Activated naive CD4-positive, alpha-beta T cell treated with anti-CD3 and anti-CD28 coated beads, Interleukin-2, amount 10 ng/mL, durations not matched to agents 7 days and 5 days (primary cell): ENCODE results near the gene ZNF430.
A peak's percentile ranks its signal among the peaks of the same experiment; 100 is the strongest.
"Not testable (repeated sequence)": the region's sequence is repeated elsewhere in the genome, so short reads cannot be mapped to it uniquely, and the experiment has no call there.

Experiments
- CTCF ChIA-PET: fragments of 350-600 bp; sonication (Branson Sonifier 250); formaldehyde crosslinking; loops from one replicate; lab custom pipeline; 2021; ENCODE audit warnings: antibody characterized with exemption; lab: Charles Lee
- DNase-seq: peaks from one replicate; pipeline ENCODE4 v3.0.0-alpha.2; 2020
- H3K27ac Mint-ChIP-seq: one replicate; pipeline ENCODE4 v1.8.0; 2021; ENCODE audit warnings: mild to moderate bottlenecking, moderate library complexity, mixed read lengths
- H3K27me3 Mint-ChIP-seq: one replicate; pipeline ENCODE4 v1.8.0; 2021; ENCODE audit warnings: mild to moderate bottlenecking, mixed read lengths
- H3K36me3 Mint-ChIP-seq: one replicate; pipeline ENCODE4 v1.8.0; 2021; ENCODE audit warnings: mixed read lengths
- H3K4me1 Mint-ChIP-seq: one replicate; pipeline ENCODE4 v1.8.0; 2021; ENCODE audit warnings: mixed read lengths
- H3K4me3 Mint-ChIP-seq: one replicate; pipeline ENCODE4 v1.8.0; 2021; ENCODE audit warnings: mild to moderate bottlenecking, moderate library complexity, mixed read lengths
- H3K9me3 Mint-ChIP-seq: one replicate; pipeline ENCODE4 v1.8.0; 2021; ENCODE audit warnings: mixed read lengths

The ZNF430 gene

DNA sequence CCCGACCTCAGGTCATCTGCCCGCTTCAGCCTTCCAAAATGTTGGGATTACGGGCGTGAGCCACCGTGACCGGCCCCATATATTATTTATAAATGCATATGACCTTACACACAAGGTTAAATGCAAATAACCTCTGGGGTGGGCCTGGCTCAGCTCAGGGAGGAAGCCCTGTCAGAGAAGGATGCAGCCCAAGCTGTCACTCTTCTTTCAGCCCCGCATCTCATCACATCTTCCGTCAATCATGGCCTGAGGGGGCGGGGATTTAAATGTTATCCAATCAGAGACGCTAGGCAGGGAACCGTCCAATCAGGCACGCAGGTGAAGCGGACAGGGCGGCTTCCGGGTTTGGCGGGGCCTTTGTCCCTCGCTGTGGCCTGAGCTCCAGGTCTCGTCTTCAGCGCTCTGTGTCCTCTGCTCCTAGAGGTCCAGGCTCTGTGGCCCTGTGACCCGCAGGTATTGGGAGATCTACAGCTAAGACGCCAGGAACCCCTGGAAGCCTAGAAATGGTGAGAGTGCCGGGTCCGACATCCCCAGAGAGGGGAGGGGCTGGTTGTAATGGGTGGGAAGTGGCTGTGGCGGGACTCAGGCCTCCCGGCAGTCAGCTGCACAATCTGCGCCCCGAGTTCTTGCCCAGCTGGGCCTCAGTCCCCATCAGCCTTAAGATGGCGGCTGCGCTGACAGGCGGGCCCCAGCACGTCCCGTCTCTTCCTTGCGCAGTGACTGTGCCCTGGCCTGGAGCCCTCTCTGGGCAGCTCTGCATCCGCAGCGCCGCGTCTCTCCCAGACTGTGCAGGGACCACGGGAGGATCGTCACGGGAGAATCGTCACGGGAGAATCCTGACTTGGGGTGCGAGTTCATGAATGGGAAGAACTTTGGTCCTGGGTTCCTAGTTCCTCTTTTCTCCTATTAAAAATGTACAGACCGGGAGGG is at the start of gene ZNF430:
Gene ZNF430, plus strand, starts transcription at position 360 of the 930 bp plus-strand sequence. Its CDS starts 144 bp downstream, at position 504.
- peaks cover 44% of the 10 kb centered on the region for H3K36me3 Mint-ChIP-seq
- H3K9me3 Mint-ChIP-seq = peaks cover 4% of the 10 kb centered on the region
- H3K4me1 Mint-ChIP-seq = peaks cover 41% of the 10 kb centered on the region
- H3K27me3 Mint-ChIP-seq = no peaks in the 10 kb centered on the region
- peak; percentile 97 for DNase-seq
- peak within 1 kb of the TSS; percentile 100 for H3K27ac Mint-ChIP-seq
- peak within 1 kb of the TSS; percentile 91 for H3K4me3 Mint-ChIP-seq
- CTCF ChIA-PET = interaction anchor here (0.6 kb wide), 1 partner anchor 142 kb away, joined by 3 read pairs; no protein-coding TSS in a partner anchor

DNA sequence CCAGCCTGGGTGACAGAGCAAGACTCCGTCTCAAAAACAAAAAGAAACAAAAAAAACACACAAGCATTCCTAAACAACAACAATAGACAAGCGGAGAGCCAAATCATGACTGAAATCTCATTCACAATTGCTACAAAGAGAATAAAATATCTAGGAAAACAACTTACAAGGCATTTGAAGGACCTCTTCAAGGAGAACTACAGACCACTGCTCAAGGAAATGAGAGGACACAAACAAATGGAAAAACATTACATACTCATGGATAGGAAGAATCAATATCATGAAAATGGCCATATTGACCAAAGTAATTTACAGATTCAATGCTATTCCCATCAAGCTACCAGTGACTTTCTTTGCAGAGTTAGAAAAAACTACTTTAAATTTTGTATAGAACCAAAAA is 27.7 kb upstream of the ZNF430 start:
- CTCF ChIA-PET, H3K4me3 Mint-ChIP-seq, H3K4me1 Mint-ChIP-seq, H3K36me3 Mint-ChIP-seq, DNase-seq, H3K27ac Mint-ChIP-seq, H3K27me3 Mint-ChIP-seq: not testable (repeated sequence)
- peaks cover 30% of the 10 kb centered on the region for H3K9me3 Mint-ChIP-seq

DNA sequence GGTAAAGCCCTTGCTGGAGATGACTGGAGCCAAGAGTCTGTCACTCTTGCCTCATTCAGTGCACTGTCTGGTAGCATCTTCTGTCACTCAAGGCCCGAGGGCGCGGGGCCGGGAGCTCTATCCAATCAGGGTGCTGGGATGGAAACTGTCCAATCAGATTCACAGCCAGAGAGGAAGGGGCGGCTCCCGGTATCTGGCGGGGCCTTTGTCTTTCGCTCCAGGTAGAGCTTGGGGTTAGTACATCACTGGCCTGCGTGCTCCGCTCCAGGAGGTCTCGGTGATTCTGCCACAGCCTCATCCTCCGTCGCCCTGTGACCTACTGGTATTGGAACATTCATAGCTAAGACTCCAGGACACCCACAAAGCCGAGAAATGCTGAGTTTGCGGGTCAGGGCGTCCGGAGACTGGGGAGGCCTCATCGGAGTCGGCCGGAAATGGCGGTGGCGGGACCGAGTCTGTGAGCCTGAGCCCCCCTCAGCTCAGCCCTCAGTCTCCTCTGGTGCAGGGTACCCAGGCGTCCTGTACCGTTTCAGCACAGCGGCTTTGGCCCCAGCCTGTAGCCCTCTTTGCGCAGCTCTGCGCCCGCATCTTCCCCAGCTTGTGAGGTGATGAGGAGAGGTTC is 20.6 kb upstream of the ZNF430 start:
- Mint-ChIP-seq H3K4me1 (peaks cover 21% of the 10 kb centered on the region), H3K27ac (peak overlapping the region; percentile 85), H3K27me3 (no peaks in the 10 kb centered on the region), H3K4me3 (peak overlapping the region; percentile 80), H3K9me3 (peaks cover 10% of the 10 kb centered on the region), H3K36me3 (peaks cover 11% of the 10 kb centered on the region)
- peak; percentile 91 for DNase-seq
- CTCF ChIA-PET = no interaction called here

DNA sequence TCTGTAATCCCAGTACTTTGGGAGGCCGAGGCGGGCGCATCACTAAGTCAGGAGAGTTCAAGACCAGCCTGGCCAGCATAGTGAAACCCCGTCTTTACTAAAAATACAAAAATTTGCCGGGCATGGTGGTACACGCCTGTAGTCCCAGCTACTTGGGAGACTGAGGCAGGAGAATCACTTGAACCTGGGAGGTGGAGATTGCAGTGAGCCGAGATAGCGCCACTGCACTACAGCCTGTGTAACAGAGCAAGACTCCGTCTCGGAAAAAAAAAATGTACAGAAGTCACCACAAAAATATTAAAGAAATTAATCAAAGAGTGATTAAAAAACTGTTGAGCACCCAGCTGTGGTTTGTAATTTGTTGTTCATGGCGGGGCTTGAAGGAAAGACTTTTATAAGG is 781 bp downstream of the ZNF430 start:
- H3K4me3 Mint-ChIP-seq = peak overlapping the region; percentile 91
- CTCF ChIA-PET, H3K9me3 Mint-ChIP-seq, DNase-seq, H3K27me3 Mint-ChIP-seq: not testable (repeated sequence)
- H3K4me1 Mint-ChIP-seq = peaks cover 42% of the 10 kb centered on the region
- H3K27ac Mint-ChIP-seq = peak overlapping the region; percentile 100
- H3K36me3 Mint-ChIP-seq = peaks cover 51% of the 10 kb centered on the region

DNA sequence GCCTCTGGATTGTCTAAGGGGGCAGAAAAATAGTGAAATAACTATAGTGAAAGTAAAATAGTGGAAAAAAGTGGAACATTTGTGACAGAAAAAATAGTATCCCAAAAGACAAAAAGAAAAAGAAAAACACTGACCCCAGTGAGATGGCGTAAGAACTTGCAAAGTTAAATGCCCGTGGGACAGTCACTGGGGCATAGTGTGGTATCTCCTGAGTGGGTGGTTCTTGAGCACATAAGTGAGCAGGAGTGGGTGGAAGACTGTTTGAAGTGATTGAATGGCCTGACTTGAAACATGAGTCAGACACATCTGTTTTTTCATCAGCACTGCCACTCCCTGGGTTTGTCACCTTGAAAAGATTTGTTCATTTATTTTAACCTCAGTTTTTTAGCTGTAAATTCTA is 2.5 kb downstream of the ZNF430 start:
- peak overlapping the region; percentile 91 for H3K4me3 Mint-ChIP-seq
- peaks cover 57% of the 10 kb centered on the region for H3K4me1 Mint-ChIP-seq
- CTCF ChIA-PET = no interaction called here
- H3K27ac Mint-ChIP-seq = peak overlapping the region; percentile 77
- H3K36me3 Mint-ChIP-seq = peaks cover 67% of the 10 kb centered on the region
- DNase-seq = peak; percentile 23
- H3K9me3 Mint-ChIP-seq = peaks cover 5% of the 10 kb centered on the region
- no peaks in the 10 kb centered on the region for H3K27me3 Mint-ChIP-seq

DNA sequence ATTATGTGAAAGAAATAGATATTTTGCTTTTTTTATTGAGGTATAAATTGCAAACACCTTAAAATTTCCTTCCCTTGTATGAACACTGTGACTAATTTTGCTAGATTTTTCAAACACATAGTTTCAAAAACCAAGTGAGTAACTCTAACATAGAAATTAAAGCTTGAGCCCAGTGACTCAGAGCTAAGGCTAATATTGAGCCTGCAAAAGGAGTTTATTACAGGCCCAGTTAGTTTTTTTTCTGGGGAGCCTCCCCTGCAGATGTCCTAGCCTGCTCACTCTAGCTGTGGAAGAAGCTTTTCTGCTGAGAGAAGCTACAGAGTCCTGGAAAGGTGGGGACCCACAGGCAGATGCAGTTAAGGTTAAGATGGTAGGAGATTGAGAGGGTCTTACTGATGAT is 3.4 kb downstream of the ZNF430 start:
- Mint-ChIP-seq H3K4me3 (no peak overlapping the region), H3K27me3 (no peaks in the 10 kb centered on the region), H3K27ac (no peak overlapping the region), H3K9me3 (peaks cover 7% of the 10 kb centered on the region), H3K36me3 (peaks cover 75% of the 10 kb centered on the region), H3K4me1 (peaks cover 64% of the 10 kb centered on the region)
- DNase-seq = no peak
- CTCF ChIA-PET = no interaction called here

DNA sequence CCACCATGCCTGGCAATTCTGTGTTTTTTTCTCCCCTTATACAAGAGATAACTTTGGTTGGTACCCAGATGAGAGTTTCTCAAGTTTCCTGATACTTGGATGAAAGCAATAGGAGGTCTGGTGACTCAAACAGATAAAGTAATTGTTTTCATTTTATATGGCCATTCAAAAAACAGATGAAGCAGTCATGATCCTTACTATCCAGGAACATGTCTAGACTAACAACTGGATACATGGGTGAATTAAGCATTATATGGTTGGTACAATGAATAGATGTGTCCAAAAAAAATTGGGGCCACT is 8.5 kb downstream of the ZNF430 start:
- CTCF ChIA-PET = no interaction called here
- no peak for DNase-seq
- Mint-ChIP-seq H3K27me3 (no peaks in the 10 kb centered on the region), H3K4me1 (peaks cover 34% of the 10 kb centered on the region), H3K27ac (no peak overlapping the region), H3K9me3 (peaks cover 8% of the 10 kb centered on the region), H3K36me3 (peaks cover 92% of the 10 kb centered on the region), H3K4me3 (no peak overlapping the region)

DNA sequence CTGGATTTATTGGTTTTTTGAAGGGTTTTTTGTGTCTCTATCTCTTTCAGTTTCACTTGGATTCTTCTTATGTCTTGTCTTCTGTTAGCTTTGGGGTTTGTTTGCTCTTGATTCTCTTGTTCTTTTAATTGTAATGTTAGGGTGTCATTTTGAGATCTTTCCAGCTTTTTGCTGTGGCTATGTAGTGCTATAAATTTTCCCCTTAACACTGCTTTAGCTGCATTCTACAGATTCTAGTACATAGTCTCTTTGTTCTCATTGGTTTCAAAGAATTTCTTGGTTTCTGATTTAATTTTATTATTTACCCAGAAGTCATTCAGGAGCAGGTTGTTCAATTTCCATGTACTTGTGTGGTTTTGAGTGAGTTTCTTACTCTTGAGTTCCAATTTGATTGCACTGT is 24.6 kb downstream of the ZNF430 start:
- H3K4me1 Mint-ChIP-seq = peaks cover 4% of the 10 kb centered on the region
- H3K9me3 Mint-ChIP-seq = peaks cover 57% of the 10 kb centered on the region
- no peak overlapping the region for H3K27ac Mint-ChIP-seq
- H3K4me3 Mint-ChIP-seq = no peak overlapping the region
- no peaks in the 10 kb centered on the region for H3K27me3 Mint-ChIP-seq
- peaks cover 79% of the 10 kb centered on the region for H3K36me3 Mint-ChIP-seq
- CTCF ChIA-PET = no interaction called here
- no peak for DNase-seq

DNA sequence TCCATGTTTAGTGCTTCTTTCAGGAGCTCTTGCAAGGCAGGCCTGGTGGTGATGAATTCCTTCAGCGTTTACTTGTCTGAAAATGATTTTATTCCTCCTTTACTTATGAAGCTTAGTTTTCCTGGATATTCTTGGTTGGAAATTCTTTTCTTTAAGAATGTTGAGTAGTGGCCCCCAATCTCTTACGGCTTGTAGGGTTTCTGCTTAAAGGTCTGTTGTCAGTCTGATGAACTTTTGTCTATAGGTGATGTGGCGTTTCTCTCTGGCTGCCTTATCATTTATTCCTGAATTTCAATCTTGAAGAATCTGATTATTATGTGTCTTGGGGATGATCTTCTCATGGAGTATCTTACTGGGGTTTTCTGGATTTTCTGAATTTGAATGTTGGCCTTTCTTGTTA is 26.0 kb downstream of the ZNF430 start:
- H3K4me3 Mint-ChIP-seq = no peak overlapping the region
- DNase-seq = no peak
- H3K27me3 Mint-ChIP-seq = no peaks in the 10 kb centered on the region
- CTCF ChIA-PET = no interaction called here
- H3K27ac Mint-ChIP-seq = no peak overlapping the region
- peaks cover 52% of the 10 kb centered on the region for H3K9me3 Mint-ChIP-seq
- H3K4me1 Mint-ChIP-seq = peaks cover 4% of the 10 kb centered on the region
- peaks cover 72% of the 10 kb centered on the region for H3K36me3 Mint-ChIP-seq

GRCh38 chr19:21047716-21048115 is 27.3 kb downstream of the ZNF430 start:
- Mint-ChIP-seq H3K27ac (no peak overlapping the region), H3K27me3 (no peaks in the 10 kb centered on the region), H3K4me1 (peaks cover 4% of the 10 kb centered on the region), H3K4me3 (no peak overlapping the region), H3K9me3 (peaks cover 55% of the 10 kb centered on the region), H3K36me3 (peaks cover 73% of the 10 kb centered on the region)
- CTCF ChIA-PET = no interaction called here
- DNase-seq = no peak

GRCh38 chr19:21052902-21053301 is 32.4 kb downstream of the ZNF430 start:
- Mint-ChIP-seq H3K4me3 (no peak overlapping the region), H3K27me3 (no peaks in the 10 kb centered on the region), H3K4me1 (no peaks in the 10 kb centered on the region), H3K9me3 (peaks cover 36% of the 10 kb centered on the region), H3K27ac (no peak overlapping the region), H3K36me3 (peaks cover 69% of the 10 kb centered on the region)
- no peak for DNase-seq
- CTCF ChIA-PET = no interaction called here

DNA sequence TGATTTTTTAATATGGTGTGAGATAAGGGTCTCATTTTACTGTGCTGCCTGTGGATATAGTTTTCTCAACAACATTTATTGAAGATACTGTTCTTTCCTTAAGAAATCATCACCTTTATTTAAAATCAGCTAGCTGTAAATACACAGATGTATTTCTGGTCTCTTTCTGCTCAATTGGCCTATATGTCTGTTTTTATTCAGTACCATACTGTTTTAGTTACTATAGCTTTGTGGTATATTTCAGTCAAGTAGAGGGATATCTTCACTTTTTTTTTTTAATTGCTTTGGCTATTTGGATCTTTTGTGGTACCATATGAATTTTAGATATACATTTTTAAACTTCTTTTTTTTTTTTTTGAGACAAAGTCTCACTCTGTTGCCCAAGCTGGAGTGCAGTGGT is 44.9 kb downstream of the ZNF430 start:
- no peak overlapping the region for H3K27ac Mint-ChIP-seq
- H3K36me3 Mint-ChIP-seq = peaks cover 44% of the 10 kb centered on the region
- H3K27me3 Mint-ChIP-seq = no peaks in the 10 kb centered on the region

DNA sequence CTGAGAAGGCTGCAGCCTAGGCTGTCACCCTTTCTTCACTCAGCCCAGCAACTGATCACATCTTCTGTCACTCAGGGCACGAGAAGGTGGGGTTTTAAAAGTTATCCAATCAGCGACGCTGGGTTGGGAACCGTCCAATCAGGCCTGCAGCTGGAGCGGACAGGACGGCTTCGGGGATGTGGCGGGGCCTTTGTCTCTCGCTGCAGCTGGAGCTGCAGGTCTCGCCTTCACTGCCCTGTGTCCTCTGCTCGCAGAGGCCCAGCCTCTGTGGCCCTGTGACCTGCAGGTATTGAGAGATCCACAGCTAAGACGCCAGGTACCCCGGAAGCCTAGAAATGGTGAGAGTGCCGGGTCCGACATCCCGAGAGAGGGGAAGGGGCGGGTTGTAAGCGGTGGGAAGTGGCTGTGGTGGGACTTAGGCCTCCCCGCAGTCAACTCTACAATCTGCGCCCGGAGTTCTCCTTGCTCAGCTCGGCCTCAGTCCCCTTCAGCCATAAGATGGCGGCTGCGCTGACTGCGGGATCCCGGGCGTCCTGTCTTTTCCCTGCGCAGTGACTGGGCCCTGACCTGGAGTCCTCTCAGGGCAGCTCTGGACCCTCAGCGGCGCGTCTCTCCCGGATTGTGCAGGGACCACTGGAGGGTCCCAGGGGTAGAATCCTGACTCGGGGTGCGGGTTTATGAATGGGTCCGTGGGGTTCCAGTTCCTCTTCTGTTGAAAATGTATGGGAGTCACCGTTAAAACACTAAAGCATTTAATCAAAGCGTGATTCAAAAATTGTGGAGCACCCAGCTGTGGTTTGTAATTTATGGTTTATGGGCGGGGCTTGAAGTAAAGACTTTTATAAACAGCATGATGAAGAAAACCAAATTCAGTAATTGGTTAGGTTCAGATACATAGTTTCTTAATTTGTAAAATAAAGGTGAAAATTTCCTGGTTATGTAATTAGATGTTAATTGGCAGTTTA is 61.8 kb downstream of the ZNF430 start, which contains the start of gene ZNF714:
Gene ZNF714, plus strand, starts transcription at position 193 of the 965 bp plus-strand sequence. CDS start 16,066 bp downstream, outside the sequence.
- CTCF ChIA-PET = no interaction called here
- Mint-ChIP-seq H3K36me3 (peaks cover 50% of the 10 kb centered on the region), H3K27ac (peak within 1 kb of the TSS; percentile 99), H3K4me1 (peaks cover 20% of the 10 kb centered on the region), H3K4me3 (peak within 1 kb of the TSS; percentile 99), H3K9me3 (peaks cover 3% of the 10 kb centered on the region), H3K27me3 (no peaks in the 10 kb centered on the region)
- DNase-seq = peak; percentile 92

More for the DNA sequence above, 44.9 kb downstream of the ZNF430 start:
- CTCF ChIA-PET = no interaction called here
- H3K4me1 Mint-ChIP-seq = no peaks in the 10 kb centered on the region
- H3K9me3 Mint-ChIP-seq = peaks cover 20% of the 10 kb centered on the region
- H3K4me3 Mint-ChIP-seq = no peak overlapping the region
- no peak for DNase-seq

DNA sequence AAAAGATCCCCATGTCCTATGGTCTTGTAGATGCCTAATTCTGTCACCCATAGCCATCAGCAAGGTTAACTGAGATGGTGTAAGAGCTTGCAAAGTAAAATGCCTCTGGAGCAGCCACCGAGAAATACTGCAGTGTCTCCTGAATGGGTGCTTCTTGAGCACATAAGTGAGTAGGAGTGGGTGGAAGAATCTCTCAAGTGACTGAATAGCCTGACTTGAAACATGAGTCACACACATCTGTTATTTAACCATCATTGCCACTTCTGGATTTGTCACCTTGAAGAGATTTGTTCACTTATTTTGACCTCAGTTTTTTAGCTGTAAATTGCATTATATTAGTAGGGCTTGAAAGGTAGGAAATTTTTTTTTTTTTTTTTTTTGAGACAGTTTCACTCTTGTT is 63.9 kb downstream of the ZNF430 start:
- CTCF ChIA-PET = no interaction called here
- no peak overlapping the region for H3K27ac Mint-ChIP-seq

More for the DNA sequence above, 63.9 kb downstream of the ZNF430 start:
- peaks cover 20% of the 10 kb centered on the region for H3K4me1 Mint-ChIP-seq
- DNase-seq = no peak
- no peaks in the 10 kb centered on the region for H3K27me3 Mint-ChIP-seq
- H3K4me3 Mint-ChIP-seq = peak overlapping the region; percentile 12
- H3K36me3 Mint-ChIP-seq = peaks cover 57% of the 10 kb centered on the region
- peaks cover 2% of the 10 kb centered on the region for H3K9me3 Mint-ChIP-seq
